HG03066 (cell line): ENCODE data around the gene STX2.
"Not testable (repeated sequence)": the region's sequence is repeated elsewhere in the genome, so short reads cannot be mapped to it uniquely, and the experiment has no call there.

Experiments used
- ATAC-seq: cut with Tn5 transposase; IDR thresholded peaks from one replicate; pipeline ENCODE4 v1.9.1; 2021; ENCODE audit warnings: low read depth; ENCODE audit not compliant: unreplicated experiment

The STX2 gene

GRCh38 chr12:130803702-130804101, 35.3 kb downstream of the STX2 start:
- ATAC-seq: no peak

- ATAC-seq: no peak
Observed at GRCh38 chr12:130800312-130800711, 38.7 kb downstream of the STX2 start.

- ATAC-seq: no peak
Observed at GRCh38 chr12:130799051-130799450, 40.0 kb downstream of the STX2 start.

GRCh38 chr12:130796985-130797686, 41.9 kb downstream of the STX2 start:
- peak; percentile 79 for ATAC-seq

- no peak for ATAC-seq
Observed at GRCh38 chr12:130795906-130796305, 43.1 kb downstream of the STX2 start.

GRCh38 chr12:130793554-130793849, 45.5 kb downstream of the STX2 start:
- no peak for ATAC-seq

- no peak for ATAC-seq
Observed at GRCh38 chr12:130792821-130793553, 46.1 kb downstream of the STX2 start.

- ATAC-seq: no peak
Observed at GRCh38 chr12:130791629-130792028, 47.4 kb downstream of the STX2 start.

GRCh38 chr12:130788515-130788914, 50.5 kb downstream of the STX2 start:
- ATAC-seq: no peak

GRCh38 chr12:130787445-130788410, 51.3 kb downstream of the STX2 start:
- ATAC-seq: no peak

GRCh38 chr12:130787041-130787440, 52.0 kb downstream of the STX2 start:
- no peak for ATAC-seq

GRCh38 chr12:130783110-130783715, 55.8 kb downstream of the STX2 start:
- ATAC-seq: no peak

GRCh38 chr12:130782245-130782644, 56.8 kb downstream of the STX2 start:
- ATAC-seq: not testable (repeated sequence)

- ATAC-seq: no peak
Observed at GRCh38 chr12:130780880-130781575, 58.0 kb downstream of the STX2 start.

GRCh38 chr12:130780325-130780724, 58.7 kb downstream of the STX2 start:
- no peak for ATAC-seq

- ATAC-seq: no peak
Observed at GRCh38 chr12:130778776-130779175, 60.3 kb downstream of the STX2 start.

GRCh38 chr12:130776857-130777339, 62.2 kb downstream of the STX2 start:
- ATAC-seq: no peak

GRCh38 chr12:130775953-130776856, 62.8 kb downstream of the STX2 start:
- no peak for ATAC-seq

GRCh38 chr12:130770413-130771028, 68.5 kb downstream of the STX2 start:
- ATAC-seq: no peak
